HepG2 (cell line): Measurements from ENCODE around the gene CYB5R2. TPM values are rescaled to one million over a fixed set of nuclear protein-coding genes. Genes with fewer than 3 reads are reported as not detected.

ENCODE experiments used
- ATAC-seq: fragments of 200-7000 bp; cut with Tn5 transposase; 3 replicates; pipeline ENCODE4 v1.9.1; 2020; ENCODE audit warnings: mild to moderate bottlenecking, moderate library complexity
- BruUV-seq: library from RNA; stranded (reverse); fragments of 400-500 nt; replicated peaks from 2 replicates; lab custom pipeline; 2021; lab: Mats Ljungman, UMichigan
- CTCF ChIA-PET: fragments of 300-600 bp; formaldehyde crosslinking; extraction: SDS; loops from one replicate; lab custom pipeline; 2021; ENCODE audit warnings: low total read pairs, inconsistent platforms, low intra/inter-chr PET ratio; lab: Yijun Ruan, JAX
- POLR2A ChIA-PET: fragments of 350-600 bp; sonication (Branson Sonifier 250); formaldehyde crosslinking; loops from one replicate; lab custom pipeline; 2020; ENCODE audit warnings: antibody characterized with exemption, inconsistent platforms; lab: Yijun Ruan, JAX
- DNase-seq: peaks from one replicate; pipeline ENCODE4 v3.0.0-alpha.2; 2015; ENCODE audit warnings: low spot score
- FAIRE-seq: peaks from 3 replicates; lab custom pipeline; 2011; peaks lifted over from hg19 to GRCh38; lab: Jason Lieb, UNC
- H2AFZ ChIP-seq: one replicate; pipeline ENCODE4 v1.6.1; 2011; ENCODE audit warnings: low read length, inconsistent platforms
- H3K27ac ChIP-seq: fragments of 300-600 bp; 3 replicates; pipeline ENCODE4 v1.8.0; 2011; ENCODE audit warnings: mixed run types, mild to moderate bottlenecking, mixed read lengths, low read length, inconsistent platforms; ENCODE audit not compliant: insufficient read depth; ENCODE audit errors: extremely low read length
- H3K27me3 ChIP-seq, 2 experiments: fragments of 200-600 bp in 1 of 2; 2 replicates in 1 of 2; 3 replicates in 1 of 2; pipeline versions ENCODE4 v1.6.0 to v1.8.0; 2011; ENCODE audit warnings: low read length in 2 of 2, mild to moderate bottlenecking in 2 of 2, moderate library complexity in 2 of 2, inconsistent platforms in 1 of 2; ENCODE audit not compliant: insufficient read depth in 2 of 2, control insufficient read depth in 1 of 2
- H3K36me3 ChIP-seq, 2 experiments: fragments of 200-600 bp in 1 of 2; replicated peaks in 1 of 2; 2 replicates in 1 of 2; 3 replicates in 1 of 2; pipeline versions ENCODE4 v1.5.1 to v1.8.0; 2011; ENCODE audit warnings: low read length in 2 of 2, inconsistent platforms in 1 of 2; ENCODE audit not compliant: insufficient read depth in 2 of 2, control insufficient read depth in 1 of 2
- H3K4me1 ChIP-seq: 2 replicates; pipeline ENCODE4 v1.5.1; 2012; ENCODE audit warnings: low read length, inconsistent platforms; ENCODE audit not compliant: insufficient read depth
- H3K4me2 ChIP-seq: 2 replicates; pipeline ENCODE4 v1.6.0; 2011; ENCODE audit warnings: low read depth, low read length, inconsistent platforms
- H3K4me3 ChIP-seq, 3 experiments: fragments of 200-600 bp in 1 of 3; sonication (generic), shearing (Covaris generic) in 1 of 3; replicated peaks in 1 of 3; 2 replicates each; pipeline ENCODE4 v1.5.1; 2011 to 2016; ENCODE audit warnings: low read length in 3 of 3, inconsistent platforms in 2 of 3, low read depth in 2 of 3, mild to moderate bottlenecking in 2 of 3, control low read depth in 1 of 3, mixed read lengths in 1 of 3; ENCODE audit not compliant: insufficient read depth in 1 of 3
- H3K79me2 ChIP-seq: one replicate; pipeline ENCODE4 v1.6.1; 2011; ENCODE audit warnings: low read length, inconsistent platforms; ENCODE audit not compliant: insufficient read depth
- H3K9ac ChIP-seq: 2 replicates; pipeline ENCODE4 v1.6.0; 2011; ENCODE audit warnings: mild to moderate bottlenecking, low read depth, low read length, inconsistent platforms; ENCODE audit not compliant: insufficient read depth
- H3K9me3 ChIP-seq: 2 replicates; pipeline ENCODE4 v1.5.1; 2012; ENCODE audit warnings: mild to moderate bottlenecking, low read length
- H4K20me1 ChIP-seq: 2 replicates; pipeline ENCODE4 v1.6.0; 2011; ENCODE audit warnings: inconsistent platforms, mild to moderate bottlenecking, low read length, moderate library complexity; ENCODE audit not compliant: insufficient read depth
- AKAP8 ChIP-seq: sonication (generic); formaldehyde crosslinking; IDR thresholded peaks from 2 replicates; pipeline ENCODE4 v1.5.1; 2020; ENCODE audit warnings: mild to moderate bottlenecking, missing genetic modification reagents
- DZIP1 ChIP-seq: sonication (generic); formaldehyde crosslinking; IDR thresholded peaks from 2 replicates; pipeline ENCODE4 v1.5.0; 2020; ENCODE audit warnings: mild to moderate bottlenecking, missing genetic modification reagents
- ELF3 ChIP-seq: IDR thresholded peaks from 2 replicates; pipeline ENCODE4 v1.6.1; 2016; ENCODE audit warnings: missing genetic modification reagents, missing compliant biosample characterization
- HNF4G ChIP-seq, 2 experiments: sonication (generic) in 1 of 2; formaldehyde crosslinking in 1 of 2; IDR thresholded peaks; 2 replicates each; pipeline versions ENCODE4 v1.4.0 to v1.6.1; 2011 to 2020; ENCODE audit warnings: borderline replicate concordance in 2 of 2, low read depth in 2 of 2, mild to moderate bottlenecking in 2 of 2, low read length in 1 of 2, missing genetic modification reagents in 1 of 2, moderate library complexity in 1 of 2
- HNRNPL ChIP-seq: fragments of 200-400 bp; formaldehyde crosslinking; IDR thresholded peaks from 2 replicates; pipeline ENCODE4 v1.6.1; 2017; ENCODE audit warnings: mild to moderate bottlenecking, low read depth, low read length
- KDM6A ChIP-seq: IDR thresholded peaks from 2 replicates; pipeline ENCODE4 v1.6.1; 2016; ENCODE audit warnings: low read depth
- RBM39 ChIP-seq: fragments of 200-400 bp; formaldehyde crosslinking; IDR thresholded peaks from one replicate; pipeline ENCODE4 v1.6.1; 2018; ENCODE audit warnings: antibody characterized with exemption, mild to moderate bottlenecking, low read depth, low read length; ENCODE audit not compliant: poor library complexity, severe bottlenecking
- ZFY ChIP-seq: sonication (generic); formaldehyde crosslinking; IDR thresholded peaks from 2 replicates; pipeline ENCODE4 v1.4.0; 2020; ENCODE audit warnings: missing genetic modification reagents
- ZNF652 ChIP-seq: IDR thresholded peaks from 2 replicates; pipeline ENCODE4 v1.6.1; 2016; ENCODE audit warnings: low read depth, borderline replicate concordance
- WGBS: methylation state at CpG from one replicate; pipeline ENCODE4 v1.1.6; 2017; ENCODE audit warnings: low lambda C conversion rate; 5-methylcytosine and 5-hydroxymethylcytosine counted together
- in situ Hi-C: cut with HindIII; loops from 2 replicates; pipeline ENCODE4 v1.10.0; 2017; ENCODE audit warnings: low pct_unique_long_range_greater_than_20kb; ENCODE audit not compliant: extremely low pct_ligation_motif_present
- intact Hi-C: fragments of 100-400 bp; cut with micrococcal nuclease; formaldehyde crosslinking; loops from one replicate; pipeline ENCODE4 v1.10.0; 2022; ENCODE audit not compliant: unreplicated experiment
- polyA plus RNA-seq, 8 experiments: library from polyadenylated mRNA; depleted of rRNA in 3 of 8; stranded (reverse) in 7 of 8; unstranded in 1 of 8; fragments of >200 nt; fragmentation: Illumina TruSeq in 4 of 8; extraction: Trizol in 4 of 8; gene quantifications; 2 replicates each; pipeline versions ENCODE4 v1.2.1 to v1.2.3, GENCODE V29; 2011 to 2016; ENCODE audit warnings: low read depth in 4 of 8, missing spikeins in 1 of 8, mixed read lengths in 1 of 8; ENCODE audit not compliant: insufficient read depth in 1 of 8
- total RNA-seq, 5 experiments: library from RNA; depleted of rRNA; stranded (reverse); fragments of >200 nt; fragmentation: Illumina TruSeq; extraction: Trizol; gene quantifications; 2 replicates each; pipeline ENCODE4 v1.2.3, GENCODE V29; 2016; ENCODE audit warnings: low read depth in 1 of 5
- TF ChIP-seq, protein P1 (sequence below): sonication (generic); formaldehyde crosslinking; IDR thresholded peaks from 2 replicates; pipeline ENCODE4 v1.4.0; 2020; ENCODE audit warnings: missing genetic modification reagents

CYB5R2 gene
- total and polyA plus RNA-seq, 2 of the 13 experiments (the other 11 are each of a cell fraction or from before 2014, with no cell fraction given), result 0.40 to 0.51 TPM

- ATAC-seq (no peak), FAIRE-seq (no peak), DNase-seq (no peak)
- peaks cover 5% of the 10 kb centered on the region; the same call in 1 of the 2 replicates for H3K4me1 ChIP-seq
- no peaks in the 10 kb centered on the region for H3K27me3 ChIP-seq
- H3K79me2 ChIP-seq, result no peaks in the 10 kb centered on the region
- no peaks in the 10 kb centered on the region for H4K20me1 ChIP-seq
- no TSS peak for BruUV-seq
- H3K36me3 ChIP-seq, result peaks cover 29 to 67% of the 10 kb centered on the region in 2 experiments
- WGBS, result 100% methylated on average over 2 of the region's 2 CpGs
- H3K9ac ChIP-seq, result no peak overlapping the region
- in situ Hi-C loops (no loop called here), intact Hi-C loops (no loop called here)
- H3K4me2 ChIP-seq, result no peak overlapping the region
- H3K27ac ChIP-seq, result no peak overlapping the region
- POLR2A ChIA-PET, result interaction anchor here (1.1 kb wide), 1 partner anchor 51 kb away, joined by 3 read pairs; no protein-coding TSS in a partner anchor
- no peak overlapping the region for H3K4me3 ChIP-seq
- CTCF ChIA-PET, result no interaction called here
- TF ChIP-seq RBM39 (no peak), ELF3 (CRISPR knock-in tag) (no peak), DZIP1 (CRISPR knock-in tag) (no peak), ZFY (CRISPR knock-in tag) (no peak), AKAP8 (CRISPR knock-in tag) (no peak), HNF4G (IDR thresholded peaks at IDR 0.05; ENCODE audit: borderline replicate concordance, low read depth, low read length) (no peak), HNF4G (CRISPR knock-in tag; IDR thresholded peaks at IDR 0.05; ENCODE audit: borderline replicate concordance, low read depth) (no peak), HNRNPL (no peak), ZNF652 (CRISPR knock-in tag) (no peak), KDM6A (CRISPR knock-in tag) (no peak)
- TF ChIP-seq, protein P1, sequence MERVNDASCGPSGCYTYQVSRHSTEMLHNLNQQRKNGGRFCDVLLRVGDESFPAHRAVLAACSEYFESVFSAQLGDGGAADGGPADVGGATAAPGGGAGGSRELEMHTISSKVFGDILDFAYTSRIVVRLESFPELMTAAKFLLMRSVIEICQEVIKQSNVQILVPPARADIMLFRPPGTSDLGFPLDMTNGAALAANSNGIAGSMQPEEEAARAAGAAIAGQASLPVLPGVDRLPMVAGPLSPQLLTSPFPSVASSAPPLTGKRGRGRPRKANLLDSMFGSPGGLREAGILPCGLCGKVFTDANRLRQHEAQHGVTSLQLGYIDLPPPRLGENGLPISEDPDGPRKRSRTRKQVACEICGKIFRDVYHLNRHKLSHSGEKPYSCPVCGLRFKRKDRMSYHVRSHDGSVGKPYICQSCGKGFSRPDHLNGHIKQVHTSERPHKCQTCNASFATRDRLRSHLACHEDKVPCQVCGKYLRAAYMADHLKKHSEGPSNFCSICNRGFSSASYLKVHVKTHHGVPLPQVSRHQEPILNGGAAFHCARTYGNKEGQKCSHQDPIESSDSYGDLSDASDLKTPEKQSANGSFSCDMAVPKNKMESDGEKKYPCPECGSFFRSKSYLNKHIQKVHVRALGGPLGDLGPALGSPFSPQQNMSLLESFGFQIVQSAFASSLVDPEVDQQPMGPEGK (CRISPR knock-in tag), result no peak
- H3K9me3 ChIP-seq, result no peaks in the 10 kb centered on the region
- H2AFZ ChIP-seq, result no peak overlapping the region
These were observed 50.6 kb downstream of the CYB5R2 start for GRCh38 chr11:7622721-7623120.
